NCI-H510A treated with DMSO at 0.1 percent for 48 hours (cell line): Measurements from ENCODE around the gene MARCHF7.
"Not testable (repeated sequence)": the region's sequence is repeated elsewhere in the genome, so short reads cannot be mapped to it uniquely, and the experiment has no call there.

Experiments
- DNase-seq: peaks from one replicate; lab custom pipeline; 2025; lab: John Stamatoyannopoulos, UW

MARCHF7 gene

DNA sequence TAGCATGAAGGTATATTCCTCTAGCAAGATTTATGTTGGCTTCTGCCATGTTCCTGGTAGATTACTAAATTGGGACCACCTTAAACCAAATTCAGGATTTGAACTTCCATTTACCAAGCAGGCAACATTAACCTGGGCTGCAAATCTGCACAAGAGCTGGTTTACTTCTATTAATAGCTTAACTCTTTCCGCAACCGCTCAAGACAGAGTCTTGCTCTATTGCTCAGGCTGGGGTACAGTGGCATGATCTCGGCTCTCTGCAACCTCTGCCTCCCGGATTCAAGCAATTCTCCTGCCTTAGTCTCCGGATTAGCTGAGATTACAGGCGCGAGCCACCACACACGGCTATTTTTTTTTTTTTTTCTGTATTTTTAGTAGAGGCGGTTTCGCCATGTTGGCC lies 8.4 kb downstream of the MARCHF7 start:
- DNase-seq, result no peak

DNA sequence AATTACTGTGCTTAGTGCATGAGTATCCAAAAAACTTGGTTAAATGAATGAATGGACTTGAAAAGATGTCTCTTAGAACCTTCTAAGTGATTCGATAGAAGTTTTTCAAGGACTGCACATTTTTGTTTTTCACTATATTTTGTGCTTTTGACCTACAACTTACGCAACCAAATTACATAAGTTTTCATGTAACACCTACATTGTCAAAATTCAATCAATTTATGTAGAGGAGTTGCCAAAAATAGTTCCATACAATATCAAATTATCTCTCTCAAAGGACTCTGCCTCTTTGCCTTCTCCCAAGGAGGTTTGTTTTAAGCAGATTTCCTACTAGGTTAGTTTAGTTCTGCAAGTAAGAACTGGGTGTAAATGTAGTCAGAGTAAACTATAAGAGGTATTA lies 10.3 kb downstream of the MARCHF7 start:
- no peak for DNase-seq

DNA sequence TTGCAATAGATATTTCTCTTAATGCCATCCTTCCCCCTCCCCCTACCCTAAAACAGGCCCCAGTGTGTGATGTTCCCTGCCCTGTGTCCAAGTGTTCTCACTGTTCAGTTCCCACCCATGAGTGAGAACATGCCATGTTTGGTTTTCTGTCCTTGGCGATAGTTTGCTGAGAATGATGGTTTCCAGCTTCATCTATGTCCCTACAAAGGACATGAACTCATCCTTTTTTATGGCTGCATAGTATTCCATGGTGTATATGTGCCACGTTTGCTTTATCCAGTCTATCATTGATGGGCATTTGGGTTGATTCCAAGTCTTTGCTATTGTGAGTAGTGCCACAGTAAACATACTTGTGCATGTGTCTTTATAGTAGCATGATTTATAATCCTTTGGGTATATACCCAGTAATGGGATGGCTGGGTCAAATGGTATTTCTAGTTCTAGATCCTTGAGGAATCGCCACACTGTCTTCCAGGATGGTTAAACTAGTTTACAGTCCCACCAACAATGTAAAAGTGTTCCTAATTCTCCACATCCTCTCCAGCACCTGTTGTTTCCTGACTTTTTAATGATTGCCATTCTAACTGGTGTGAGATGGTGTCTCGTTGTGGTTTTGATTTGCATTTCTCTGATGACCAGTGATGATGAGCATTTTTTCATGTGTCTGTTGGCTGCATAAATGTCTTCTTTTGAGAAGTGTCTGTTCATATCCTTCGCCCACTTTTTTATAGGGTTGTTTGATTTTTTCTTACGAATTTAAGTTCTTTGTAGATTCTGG lies 12.7 kb downstream of the MARCHF7 start:
- not testable (repeated sequence) for DNase-seq

DNA sequence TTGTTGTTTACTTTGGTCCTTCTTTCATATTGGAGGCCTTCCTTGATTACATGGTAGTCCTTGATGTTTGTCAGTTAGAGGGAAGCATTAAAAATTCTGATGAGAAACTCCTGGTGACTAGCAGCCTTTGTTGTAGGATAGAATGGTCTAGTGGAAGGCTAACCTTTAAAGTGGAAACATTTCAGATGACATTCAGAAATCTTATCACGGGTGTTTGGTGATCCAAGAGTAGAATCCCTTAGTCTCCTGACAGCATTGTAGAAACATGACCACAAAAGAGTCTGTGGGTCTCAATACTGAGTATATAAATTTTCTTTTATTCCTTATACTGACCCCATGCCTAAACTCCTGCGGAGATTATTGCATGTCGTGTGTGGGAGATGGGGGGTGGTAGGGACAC lies 13.4 kb downstream of the MARCHF7 start:
- no peak for DNase-seq

DNA sequence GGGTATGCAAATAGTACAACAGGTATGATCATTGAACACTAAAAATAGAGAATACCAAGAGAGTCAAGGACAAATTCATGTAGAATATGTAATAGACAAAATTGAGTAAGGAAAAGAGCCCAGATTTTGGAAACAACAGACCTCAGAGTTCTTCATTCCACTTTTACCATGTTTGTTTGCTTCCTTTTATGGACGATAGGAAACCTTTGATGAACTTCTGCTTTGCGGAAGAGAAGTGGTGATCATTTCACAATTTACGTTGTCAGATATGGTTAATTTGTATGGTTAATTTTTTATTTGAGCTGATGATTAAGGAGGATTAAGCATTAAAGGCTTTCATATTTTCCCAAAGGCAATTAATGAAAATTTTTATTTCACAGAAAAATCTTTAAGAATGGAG lies 16.3 kb downstream of the MARCHF7 start:
- DNase-seq, result no peak

DNA sequence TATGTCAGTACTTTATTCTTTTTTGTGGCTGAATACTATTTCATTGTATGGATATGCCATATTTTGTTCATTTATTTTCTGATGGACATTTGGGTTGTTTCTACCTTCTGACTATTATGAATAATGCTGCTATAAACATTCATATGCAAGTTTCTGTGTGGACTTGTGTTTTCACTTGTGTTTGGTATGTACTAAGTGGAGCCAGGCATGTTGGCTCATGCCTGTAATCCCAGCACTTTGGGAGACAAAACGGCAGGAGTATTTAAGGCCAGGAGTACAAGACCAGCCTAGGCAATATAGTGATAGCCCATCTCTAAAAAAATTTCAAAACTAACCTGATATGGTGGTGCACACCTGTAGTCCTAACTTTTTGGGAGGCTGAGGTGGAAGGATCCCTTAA lies 23.3 kb downstream of the MARCHF7 start:
- no peak for DNase-seq

DNA sequence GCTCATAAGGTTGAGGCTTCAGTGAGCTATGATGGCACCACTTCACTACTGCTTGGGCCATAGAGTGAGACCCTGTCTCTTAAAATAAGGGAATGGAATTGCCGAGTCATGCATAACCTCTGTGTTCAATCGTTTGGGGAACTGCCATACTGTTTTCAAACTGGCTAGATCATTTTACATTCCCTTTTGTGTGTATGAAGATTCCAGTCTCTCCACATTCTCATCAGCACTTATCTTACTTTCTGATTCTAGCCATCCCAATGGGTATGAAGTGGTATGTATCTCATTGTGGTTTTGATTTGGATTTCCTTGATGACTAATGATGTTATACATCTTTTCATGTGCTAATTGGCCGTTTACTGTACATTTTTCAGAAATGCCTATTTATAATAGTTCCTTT lies 23.7 kb downstream of the MARCHF7 start:
- DNase-seq, result no peak

DNA sequence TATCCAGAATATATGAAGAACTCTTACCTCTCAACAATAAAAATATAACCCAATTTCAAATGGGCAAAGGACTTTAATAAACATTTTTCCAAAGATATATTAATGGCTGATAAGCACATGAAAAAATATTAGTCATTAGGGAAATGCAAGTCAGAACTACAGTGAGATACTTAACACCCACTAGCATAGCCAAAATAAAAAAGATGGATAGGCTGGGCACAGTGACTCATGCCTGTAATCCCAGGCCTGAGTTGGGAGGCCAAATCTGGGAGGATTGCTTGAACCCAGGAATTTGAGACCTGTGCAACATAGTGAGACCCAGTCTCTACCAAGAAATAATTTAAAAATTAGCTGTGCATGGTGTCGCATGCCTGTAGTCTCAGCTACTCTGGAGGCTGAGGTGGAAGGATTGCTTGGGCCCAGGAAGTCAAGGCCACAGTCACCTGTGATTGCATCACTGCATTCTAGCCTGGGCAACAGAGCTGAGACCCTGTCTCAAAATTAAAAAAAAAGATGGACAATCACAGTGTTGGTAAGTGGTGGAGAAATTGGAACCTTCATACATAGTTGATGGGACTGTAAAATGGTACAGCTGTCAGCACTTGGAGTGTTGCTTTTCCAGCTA lies 25.1 kb downstream of the MARCHF7 start:
- DNase-seq, result no peak

DNA sequence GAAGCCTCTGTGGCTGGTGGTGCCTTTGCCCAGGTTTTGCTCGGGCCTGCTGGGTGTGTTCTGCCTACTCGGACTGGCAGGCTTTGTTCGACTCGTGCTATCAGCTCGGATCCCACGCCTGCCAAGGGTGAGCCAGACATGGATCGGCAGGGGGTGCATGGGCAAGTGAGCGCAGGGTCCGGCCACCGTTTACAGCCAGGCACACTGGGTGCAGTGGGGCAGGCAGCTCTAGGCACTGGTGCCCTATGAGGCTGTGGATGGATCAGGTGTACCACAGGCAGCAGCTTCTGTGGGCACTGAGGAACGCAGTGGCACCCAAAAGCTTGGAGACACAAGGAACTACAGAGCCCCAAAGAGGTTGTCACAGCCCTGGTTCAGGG lies 25.6 kb downstream of the MARCHF7 start:
- no peak for DNase-seq

DNA sequence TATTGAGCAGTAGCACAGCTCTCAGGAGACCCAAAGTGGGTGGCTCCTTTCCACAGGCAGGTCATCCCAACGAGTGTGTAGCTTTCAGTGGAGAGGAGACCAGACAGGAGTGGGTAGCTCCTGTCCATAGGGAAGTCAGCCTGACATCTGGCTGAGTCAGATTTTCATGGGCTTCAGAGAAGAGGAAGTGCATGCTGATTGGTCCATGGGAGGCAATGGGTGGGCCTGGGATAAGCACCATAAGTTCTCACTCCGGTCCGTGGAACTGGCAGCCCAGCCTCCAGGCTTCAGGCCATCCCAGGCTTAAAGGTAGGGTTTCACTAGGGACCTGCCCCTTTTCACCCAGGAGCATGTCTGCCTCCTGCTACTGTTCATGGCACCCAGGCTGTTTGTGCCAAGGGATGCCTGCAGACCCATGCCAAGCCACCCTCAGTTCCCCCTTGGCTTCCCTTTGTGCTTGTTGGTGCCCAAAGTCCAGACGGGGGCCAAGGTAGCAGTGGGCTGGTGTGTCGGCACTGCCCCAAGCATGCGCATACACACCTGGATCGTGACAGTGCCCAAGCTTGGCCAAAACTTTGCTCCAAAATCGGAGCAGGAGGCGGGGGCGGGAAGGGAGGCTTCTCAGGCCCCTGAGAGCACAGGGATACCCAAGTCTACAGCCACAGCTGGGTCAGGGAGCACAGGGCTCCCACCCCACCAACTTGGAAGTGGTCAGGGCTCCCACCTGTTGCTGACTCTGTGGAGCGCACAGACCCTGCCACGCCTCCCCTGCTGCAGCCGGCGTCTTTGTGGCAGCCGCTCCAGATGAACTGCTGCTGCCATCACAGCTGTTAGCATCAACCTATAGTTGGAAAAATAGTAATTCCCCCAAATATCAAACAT lies 26.4 kb downstream of the MARCHF7 start:
- no peak for DNase-seq

DNA sequence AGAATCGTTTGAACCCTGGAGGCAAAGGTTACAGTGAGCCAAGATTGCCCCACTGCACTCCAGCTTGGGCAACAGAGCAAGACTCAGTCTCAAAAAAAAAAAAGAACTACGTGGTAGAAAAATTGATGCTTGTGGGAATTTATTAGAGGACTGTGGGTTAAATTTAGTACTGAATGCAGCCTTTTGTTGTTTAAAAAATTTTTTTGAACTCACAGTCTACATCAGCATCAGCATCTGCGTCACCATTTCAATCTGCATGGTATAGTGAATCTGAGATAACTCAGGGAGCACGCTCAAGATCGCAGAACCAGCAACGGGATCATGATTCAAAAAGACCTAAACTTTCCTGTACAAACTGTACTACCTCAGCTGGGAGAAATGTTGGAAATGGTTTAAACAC lies 30.5 kb downstream of the MARCHF7 start:
- DNase-seq, result no peak

DNA sequence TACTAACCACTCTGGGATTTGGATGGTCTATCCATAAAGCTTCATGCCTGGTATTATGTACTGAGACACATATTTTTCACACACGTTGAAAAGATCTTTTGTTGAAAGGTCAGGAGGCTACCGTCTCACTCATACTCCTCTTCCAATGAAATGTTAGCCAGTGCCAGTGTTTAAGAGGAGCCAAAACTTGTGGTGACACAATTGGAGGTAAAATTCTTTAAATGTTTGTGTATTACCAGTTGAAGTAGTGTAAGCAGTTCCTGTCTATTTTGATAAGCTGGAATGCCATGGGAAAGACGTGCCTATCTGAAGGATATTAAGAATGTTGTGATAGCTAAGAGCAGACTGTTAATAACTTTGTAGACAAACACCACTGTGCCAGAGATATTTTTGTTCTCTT lies 32.1 kb downstream of the MARCHF7 start:
- no peak for DNase-seq

DNA sequence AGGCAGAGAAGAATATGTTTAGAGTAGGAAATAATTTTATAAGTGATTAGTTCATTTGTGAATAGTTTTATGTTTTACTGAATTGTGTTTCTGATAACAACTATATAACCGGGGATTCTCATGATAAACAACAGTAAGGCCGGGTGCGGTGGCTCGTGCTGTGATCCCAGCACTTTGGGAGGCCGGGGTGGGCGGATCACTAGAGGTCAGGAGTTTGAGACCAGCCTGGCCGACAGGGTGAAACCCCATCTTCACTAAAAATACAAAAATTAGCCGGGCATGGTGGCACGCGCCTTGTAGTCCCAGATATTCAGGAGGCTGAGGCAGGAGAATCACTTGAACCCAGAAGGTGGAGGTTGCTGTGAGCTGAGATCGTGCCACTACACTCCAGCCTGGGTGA lies 32.9 kb downstream of the MARCHF7 start:
- not testable (repeated sequence) for DNase-seq

DNA sequence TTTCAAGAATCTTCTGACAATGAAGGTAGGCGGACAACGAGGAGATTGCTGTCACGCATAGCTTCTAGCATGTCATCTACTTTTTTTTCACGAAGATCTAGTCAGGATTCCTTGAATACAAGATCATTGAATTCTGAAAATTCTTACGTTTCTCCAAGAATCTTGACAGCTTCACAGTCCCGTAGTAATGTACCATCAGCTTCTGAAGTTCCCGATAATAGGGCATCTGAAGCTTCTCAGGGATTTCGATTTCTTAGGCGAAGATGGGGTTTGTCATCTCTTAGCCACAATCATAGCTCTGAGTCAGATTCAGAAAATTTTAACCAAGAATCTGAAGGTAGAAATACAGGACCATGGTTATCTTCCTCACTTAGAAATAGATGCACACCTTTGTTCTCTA lies 35.8 kb downstream of the MARCHF7 start:
- no peak for DNase-seq

DNA sequence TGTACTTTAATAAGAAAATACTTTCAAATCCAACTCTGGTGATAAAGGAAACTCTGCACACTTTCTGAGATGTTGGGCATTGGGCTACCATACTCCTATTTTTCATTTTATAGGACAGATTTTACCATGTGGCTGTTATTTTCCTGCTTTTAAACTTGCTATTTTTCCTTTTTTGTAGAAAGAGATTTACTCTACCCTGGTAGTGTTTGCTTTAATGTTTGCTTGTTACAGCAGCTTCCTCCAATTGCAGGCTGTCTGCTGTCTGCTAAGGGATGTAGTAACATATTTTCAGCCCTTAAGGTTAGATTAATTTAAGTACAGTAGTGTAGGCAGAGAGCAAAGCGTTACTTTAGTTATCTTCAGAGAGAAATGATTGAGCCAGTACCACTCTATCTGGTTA lies 38.6 kb downstream of the MARCHF7 start:
- no peak for DNase-seq

DNA sequence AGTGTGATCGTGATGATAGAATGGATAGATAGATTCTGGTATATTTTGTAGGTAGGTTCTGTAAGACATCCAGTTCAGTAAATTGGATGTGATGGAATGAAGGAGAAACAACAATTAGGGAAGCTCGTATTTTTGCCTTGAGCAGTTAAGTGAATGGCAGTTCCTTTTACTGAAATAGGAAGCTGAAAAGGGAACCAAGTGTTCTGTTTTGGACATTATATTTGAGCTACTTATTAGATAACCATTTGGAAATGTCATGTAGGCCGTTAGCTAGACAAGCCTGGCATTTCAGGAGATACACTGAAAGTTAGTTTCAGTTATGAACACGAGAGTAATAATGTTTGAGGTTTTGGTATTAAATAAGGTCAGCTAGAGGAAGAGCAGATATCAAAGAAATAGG lies 41.5 kb downstream of the MARCHF7 start:
- DNase-seq, result no peak

DNA sequence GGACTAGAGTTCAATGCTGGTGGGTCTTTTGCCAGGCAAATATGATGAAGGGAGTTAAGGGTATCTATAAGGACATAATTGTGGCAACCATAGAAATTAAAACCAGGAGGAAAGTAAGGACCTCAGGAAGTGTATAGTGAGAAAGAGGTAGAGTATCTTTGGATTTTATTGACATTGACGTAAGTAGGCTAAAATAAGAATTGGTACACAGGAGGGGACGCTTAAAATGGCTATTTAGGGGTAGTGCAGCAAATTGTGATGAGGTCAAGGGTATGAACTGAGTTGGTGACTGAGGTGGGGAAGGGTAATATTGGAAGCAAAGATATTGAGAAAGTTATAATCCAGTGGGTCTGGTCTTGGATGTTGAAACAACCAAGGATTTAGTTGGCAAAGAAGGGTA lies 42.7 kb downstream of the MARCHF7 start:
- DNase-seq, result no peak

DNA sequence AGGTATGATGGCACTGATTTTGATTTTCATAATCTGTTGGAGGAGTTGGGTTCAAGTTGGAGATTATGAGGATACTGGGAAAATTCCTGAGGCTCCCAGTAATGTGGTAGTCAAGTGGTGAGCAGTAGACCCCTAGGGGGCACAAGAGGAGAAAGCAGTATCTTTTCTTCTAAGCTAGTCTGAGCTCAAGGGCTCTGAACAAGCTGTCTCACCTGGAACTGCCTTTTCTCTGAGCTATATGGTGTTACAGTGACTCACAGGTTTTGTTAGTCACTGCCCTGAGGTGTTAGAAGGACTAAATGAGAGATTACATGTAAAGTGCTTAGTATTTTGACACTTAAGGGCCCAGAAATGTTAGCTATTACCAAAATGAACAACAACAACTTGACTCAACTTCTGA lies 43.5 kb downstream of the MARCHF7 start:
- no peak for DNase-seq

DNA sequence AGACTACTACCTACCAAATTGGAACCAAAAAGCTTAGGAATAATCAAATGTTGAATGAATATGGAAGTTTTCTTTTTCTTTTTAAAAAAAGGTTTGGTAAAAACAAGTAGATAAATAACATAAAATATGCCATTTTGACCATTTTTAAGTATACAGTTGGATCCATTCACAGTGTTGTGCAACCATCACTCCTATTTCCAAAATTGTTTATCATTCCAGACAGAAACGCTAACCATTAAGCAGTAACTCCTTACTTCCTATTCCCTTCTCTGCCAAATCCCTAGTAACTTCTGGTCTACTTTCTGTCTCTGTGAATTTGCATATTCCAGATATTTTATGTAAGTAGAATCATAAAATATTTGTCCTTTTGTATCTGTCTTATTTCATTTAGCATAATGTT lies 45.9 kb downstream of the MARCHF7 start:
- DNase-seq, result no peak

DNA sequence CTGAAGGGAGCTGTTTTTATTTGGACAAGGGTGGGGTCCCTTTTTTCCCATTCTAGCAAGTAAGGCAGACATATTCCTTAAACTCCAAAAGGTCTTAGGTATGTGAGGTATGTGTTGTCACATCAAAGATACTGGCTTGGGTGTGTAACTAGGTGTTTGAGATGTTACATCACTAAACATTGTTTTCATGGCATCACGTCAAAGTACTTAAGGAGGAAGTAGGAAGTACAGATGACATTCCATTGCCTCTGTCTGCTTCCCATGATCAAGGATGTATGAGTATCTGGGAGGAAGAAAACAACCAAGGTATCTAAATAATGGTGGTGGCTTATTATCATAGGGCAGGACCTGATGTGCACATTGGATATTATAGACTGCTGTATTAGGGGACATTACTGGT lies 46.4 kb downstream of the MARCHF7 start:
- no peak for DNase-seq

DNA sequence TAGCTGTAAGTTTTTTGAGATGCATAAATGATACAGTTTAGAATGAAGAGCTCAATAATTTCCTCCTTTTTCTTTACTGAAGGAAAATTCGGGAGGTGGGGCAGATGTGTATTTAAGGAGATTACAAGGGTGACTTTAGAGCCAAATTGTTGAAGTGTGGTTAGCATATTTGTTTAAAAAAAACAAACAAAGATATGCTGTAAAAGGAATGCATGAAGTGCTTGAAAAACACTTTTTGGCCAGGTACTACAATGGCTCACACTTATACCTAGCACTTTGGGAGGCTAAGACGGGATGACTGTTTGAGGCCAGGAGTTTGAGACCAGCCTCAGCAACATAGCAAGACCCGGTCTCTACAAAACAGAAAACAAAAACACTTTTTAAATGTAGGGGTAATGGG lies 47.3 kb downstream of the MARCHF7 start:
- no peak for DNase-seq

DNA sequence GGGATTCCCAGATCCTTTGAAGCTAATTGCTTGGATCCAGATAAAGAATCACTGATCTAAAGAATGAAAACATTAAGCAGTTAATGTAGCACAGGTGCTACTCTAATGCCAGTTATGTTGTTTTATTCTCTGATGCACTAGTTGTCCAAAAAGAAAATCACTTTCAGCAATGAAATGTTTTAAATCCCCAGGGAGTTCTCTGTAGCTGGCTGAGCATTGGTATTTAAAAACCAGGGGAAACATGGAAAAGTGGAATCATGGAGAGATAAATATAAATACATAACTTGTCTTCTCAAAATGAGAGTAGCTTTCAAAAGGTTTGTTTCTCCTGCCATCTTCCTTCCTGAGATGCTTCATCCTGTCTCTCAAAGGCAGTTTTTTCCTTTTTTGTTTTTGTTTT lies 48.0 kb downstream of the MARCHF7 start:
- no peak for DNase-seq

DNA sequence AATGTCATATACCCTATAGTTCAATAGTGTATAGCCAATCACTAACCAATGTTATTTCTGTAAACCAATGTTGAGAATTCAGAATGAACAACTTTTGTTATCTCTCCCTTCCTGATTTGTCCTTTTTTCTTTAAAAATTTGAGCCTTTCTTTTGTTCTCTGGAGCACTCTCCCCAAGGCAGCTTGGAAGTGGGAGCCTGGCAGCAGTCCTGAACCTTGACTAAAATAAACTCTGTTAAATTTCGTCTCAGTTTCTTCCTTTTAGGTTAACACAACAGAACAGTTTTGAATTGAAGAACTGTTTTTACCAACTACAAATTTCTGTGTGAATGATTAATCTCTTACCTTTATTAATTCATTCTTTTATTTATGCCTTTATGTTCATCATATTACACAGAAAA lies 49.8 kb downstream of the MARCHF7 start:
- no peak for DNase-seq
